COLO668 (cell line): ENCODE results near the gene SNX25.

Source experiments
- DNase-seq: peaks from one replicate; lab custom pipeline; 2025; ENCODE audit not compliant: unreplicated experiment; lab: John Stamatoyannopoulos, UW

Gene SNX25

DNA sequence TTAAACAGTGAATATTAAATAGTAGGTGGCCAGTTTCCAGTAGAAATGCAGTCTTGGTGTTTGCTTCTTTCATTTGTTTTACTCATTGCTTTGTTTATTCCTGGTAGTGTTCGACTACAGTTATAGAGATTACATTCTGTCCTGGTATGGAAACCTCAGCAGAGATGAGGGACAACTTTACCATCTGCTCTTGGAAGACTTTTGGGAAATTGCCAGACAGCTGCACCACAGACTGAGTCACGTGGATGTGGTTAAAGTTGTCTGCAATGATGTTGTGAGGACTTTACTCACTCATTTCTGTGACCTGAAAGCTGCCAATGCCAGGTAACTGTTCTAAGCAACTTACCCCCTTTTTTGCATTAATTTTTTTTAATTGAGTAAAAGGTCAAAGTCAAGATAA lies 49.3 kb downstream of the SNX25 start:
- peak; percentile 27 for DNase-seq

DNA sequence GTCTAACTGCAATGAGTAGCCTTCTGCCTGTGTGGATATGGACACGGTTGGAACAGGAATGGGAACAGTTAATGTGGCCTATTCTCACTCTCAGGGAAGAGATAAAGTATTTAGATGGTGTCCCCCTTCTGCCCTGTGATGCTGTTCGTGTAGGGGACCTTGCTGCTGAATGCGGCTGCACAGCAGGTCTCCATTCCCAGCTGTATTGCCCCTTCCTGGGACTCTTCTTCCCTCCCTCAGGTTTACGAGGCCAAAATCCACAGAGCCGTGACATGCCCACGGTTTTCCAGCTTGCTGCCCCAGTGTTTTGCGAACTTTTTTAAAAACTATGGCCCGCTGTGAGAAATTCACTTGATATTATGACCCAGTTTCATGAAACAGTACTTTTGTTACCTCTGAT lies 50.3 kb downstream of the SNX25 start:
- no peak for DNase-seq

DNA sequence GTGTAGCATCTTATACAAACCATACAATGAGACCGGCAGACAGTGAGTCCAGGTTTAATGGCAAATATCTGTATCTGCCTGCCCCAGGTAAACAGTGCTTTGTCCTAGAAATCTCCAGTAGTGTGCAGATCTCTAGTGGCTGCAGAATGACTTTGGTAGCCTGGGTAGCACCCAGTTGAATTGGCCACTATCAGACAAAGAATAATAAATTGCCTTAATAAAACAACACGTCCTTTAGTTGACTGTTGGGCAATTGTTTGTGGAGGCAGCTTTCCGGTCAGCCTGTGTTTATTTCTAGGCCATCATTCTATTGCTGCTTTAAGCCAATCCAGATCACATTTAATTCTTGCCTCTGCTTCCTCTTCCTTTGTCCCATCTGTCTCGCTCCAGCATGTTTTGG lies 52.5 kb downstream of the SNX25 start:
- DNase-seq: no peak

DNA sequence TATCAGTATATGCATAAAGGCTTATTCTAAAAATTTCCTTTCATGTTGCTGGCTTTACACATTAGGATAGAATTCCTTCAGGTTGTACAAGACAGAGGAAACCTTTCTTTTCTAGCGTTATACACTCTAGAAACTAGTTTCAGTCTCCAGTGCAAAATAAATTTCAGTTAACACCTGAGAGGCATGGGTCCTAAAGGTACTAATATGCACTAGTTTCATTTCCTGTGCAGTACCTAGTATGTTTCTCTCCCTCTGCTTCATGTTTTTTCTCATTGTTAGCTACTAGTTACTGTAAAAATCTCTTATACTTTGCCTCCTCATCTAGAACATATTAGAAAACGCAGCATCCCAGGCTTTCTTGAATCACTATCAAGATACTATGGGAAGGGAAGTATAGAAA lies 54.0 kb downstream of the SNX25 start:
- DNase-seq: no peak

DNA sequence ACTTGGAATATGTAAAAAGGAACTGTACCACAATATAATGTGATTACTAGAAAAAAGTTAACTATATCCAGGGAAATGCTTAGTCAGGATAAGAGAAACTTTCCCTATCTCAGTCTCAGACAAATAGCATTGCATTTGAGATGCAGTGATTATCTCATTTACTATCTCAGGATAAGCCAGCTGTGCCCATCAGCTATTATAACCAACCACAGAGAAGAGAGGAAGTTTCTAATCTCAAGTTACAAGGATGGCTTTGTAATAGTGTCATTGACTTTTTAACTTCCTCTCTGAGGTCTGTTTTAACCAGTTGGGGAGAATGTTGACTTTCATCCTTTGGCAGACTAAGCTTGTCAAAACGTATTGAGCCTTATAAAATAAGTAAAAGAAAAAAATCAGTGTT lies 56.5 kb downstream of the SNX25 start:
- no peak for DNase-seq

DNA sequence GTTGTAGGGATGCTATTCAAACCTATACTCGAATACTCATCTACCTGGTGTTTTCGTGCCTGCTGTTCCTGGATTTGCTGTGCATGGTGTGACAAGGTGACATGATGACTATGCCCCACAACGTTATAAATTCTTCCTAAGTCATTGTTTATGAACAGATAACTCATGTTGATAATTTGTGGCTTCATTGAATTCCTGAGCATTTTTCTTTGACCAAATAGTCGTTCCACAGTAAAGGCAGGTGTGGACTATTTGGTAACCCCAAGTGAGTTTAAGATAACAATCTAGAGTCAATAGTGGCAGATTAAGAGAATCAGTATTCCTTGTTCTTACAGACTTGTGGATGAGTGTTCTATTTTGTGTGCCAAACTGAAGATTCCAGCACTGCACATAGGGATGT lies 59.9 kb downstream of the SNX25 start:
- no peak for DNase-seq

DNA sequence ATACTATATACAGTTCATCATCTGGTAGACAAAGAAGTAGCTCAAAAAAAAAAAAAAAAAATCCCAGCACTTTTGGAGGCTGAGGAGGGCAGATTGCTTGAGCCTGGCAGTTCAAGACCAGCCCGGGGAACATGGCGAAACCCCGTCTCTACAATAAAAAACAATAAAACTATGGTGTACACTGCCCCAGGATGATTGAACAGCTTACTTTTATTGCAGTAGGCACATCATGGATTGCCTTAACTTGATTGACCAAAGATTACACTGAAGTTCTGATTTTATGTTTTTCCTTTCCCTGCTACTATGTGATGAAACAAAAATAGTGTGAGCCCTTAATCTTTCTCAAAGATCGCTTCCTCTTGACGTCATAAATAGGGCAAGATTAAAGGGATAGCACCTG lies 60.6 kb downstream of the SNX25 start:
- DNase-seq: no peak

DNA sequence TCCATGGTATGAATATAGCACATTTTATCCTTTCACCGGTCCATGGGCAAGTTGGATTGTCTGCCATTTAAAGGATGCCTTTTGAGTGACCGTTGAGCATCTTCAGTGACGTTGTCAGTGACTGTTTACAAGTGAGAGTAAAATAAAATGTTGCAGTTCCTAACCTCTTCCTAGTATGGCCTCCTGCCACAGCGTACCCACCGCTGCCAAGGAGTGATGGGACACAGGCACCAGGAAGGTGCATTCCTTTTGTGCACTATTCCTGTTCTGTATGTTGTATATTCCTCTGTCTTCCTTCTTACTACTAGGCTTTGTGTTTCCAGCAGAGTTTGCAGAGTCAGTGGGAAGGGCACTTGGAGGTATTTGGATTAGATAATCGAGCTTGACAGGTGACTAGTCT lies 61.5 kb downstream of the SNX25 start:
- no peak for DNase-seq

DNA sequence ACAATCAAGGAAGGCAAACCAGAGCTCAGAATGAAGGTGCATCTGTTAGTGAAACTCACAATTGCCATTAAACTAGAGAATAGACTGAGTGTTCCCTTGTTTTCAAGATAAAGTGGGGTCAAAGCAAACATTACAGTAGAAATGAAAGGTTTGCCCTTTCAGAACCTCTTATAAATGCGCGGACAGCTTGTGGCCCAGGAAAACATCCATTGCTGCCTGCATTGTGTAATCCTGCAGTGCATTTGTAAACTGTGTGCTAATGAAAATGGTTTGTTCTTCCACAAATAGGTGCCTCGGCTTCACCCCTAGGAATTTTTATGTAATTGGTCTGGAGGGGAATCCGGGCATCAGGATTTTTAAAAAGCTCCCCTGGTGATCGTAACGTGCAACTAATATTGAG lies 62.8 kb downstream of the SNX25 start:
- no peak for DNase-seq

DNA sequence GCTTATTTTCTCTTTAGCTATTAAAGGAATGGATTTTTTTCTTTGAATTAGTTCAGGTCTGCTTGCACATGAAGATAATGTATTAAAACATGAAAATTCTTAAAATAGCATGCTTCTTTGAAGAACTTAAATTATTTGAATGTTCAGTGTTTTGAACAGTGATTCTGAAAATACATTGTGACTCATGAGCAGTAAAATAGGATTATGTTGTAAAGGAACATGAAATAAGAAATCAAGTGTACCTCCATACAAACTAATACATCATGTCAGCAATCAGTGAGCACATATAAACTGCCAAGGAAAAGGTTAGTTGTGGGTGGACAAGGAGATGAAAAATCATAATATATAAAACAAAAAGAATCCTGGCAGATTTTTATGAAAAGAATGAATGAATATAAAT lies 66.1 kb downstream of the SNX25 start:
- no peak for DNase-seq

DNA sequence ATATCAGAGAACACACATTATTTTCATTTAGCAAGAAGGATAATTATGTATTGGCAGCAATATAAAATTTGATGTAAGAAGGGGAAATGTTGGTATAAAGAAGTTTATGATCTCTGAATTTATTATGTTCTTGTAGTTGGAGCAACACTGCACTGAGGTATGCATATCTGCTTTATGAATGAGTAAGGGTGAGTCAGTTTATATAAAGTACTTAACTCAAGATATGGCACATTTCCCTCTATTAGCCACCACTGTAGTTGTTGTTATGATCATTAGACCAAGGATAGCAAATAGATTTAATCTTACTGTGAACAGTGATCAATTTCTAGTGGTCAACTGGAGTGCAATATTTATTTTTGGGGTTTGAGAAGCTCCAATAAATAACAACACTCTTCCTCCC lies 66.6 kb downstream of the SNX25 start:
- DNase-seq: no peak

DNA sequence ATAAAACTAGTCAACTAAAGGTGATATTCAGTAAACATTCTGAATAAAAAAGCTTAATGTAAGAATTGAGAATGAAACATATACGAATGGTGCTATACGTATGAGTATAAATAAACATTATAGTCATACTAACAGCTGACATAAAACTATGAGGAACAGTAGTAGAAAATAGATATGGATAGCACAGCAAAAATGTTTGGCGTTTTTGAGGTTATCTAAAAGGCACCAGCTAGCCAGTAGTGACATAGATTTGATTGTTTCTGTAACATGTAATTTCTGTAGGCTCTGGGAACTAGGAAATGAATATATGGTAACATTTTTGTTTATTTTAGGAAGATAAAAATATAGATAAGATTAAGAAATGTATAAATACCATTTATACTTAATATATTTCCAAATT lies 69.3 kb downstream of the SNX25 start:
- no peak for DNase-seq

DNA sequence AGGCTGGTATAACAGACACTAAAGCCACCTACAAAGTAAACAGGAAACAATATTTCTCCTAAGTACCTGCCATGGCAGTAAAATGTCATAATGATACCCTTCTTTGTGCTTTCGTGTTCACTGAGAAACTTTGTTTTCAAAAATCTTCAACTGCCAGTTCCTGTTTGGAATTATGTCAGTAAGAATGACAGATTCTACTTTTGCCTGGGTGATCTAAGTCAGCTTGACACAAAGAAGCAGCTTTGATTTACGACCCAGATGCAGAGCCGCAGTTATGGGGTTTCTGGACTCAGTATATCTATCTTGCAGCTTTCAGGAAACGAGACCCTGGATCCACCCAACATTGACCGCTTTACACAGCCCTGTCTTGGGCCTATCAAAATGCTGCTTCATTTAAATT lies 71.2 kb downstream of the SNX25 start:
- DNase-seq: no peak

DNA sequence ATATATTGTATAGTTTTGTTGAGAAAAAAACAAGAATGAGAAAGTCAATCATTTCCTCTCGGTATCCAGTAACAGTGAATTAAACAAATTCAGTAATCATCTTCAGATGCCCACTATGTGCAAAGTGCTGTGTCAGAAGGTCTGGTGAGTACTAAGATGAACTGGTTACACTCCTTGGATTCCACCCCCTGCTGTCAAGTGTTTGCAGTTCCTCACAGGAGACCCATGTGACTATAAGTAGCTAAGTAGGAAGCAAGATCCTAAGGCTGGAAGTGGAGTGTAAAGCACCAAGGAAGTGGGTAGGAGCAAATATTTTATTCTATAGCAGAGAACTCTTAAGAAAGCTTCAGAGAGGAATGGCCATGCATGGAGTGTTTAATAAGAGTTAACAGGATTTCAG lies 73.6 kb downstream of the SNX25 start:
- DNase-seq: no peak

DNA sequence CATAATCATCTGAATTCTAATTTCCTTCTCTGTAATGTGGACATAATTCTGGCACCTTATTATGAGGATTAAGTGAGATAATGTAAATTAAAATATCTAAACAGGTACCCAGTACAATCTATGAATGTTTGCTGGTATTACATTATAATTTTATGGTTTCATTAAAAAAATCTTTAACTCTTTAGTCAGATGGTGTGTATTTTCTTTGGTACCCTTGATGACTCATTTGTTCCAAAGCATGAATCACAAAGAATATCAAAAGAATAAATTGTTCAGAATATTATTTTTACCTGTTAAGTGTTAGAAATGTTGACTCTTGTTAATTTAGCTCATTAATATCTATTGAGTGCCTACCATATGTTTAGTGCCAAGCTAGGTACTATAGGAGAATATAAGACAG lies 74.3 kb downstream of the SNX25 start:
- DNase-seq: no peak

DNA sequence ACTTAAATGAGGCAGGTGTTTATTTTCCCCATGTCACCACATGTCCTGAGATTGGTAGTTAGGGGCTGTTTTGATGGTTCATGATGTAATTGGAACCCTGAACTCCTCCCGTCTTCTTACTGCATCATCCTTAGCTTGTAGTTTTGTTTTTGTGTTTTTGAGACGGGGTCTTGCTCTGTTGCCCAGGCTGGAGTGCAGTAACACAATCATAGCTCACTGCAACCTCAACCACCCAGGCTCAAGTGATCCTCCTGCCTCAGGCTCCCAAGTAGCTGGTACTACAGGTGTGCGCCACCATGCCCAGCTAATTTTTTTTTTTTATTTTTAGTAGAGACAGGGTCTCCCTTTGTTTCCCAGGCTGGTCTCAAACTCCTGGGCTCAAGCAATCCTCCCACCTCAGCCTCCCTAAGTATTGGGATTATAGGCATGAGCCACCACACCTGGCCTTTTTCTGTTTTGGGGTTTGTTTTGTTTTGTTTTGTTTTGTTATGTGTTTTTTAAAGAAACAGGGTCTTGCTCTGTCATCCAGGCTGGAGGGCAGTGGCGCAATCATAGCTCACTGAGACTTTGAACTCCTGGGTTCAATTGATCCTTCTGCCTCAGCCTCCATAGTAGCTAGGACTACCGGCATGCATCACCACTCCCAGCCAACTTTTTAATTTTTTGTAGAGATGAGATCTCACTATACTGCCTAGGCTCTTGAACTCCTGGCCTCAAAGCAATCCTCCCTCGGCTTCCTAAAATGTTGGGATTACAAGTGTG lies 76.4 kb downstream of the SNX25 start:
- DNase-seq: no peak

DNA sequence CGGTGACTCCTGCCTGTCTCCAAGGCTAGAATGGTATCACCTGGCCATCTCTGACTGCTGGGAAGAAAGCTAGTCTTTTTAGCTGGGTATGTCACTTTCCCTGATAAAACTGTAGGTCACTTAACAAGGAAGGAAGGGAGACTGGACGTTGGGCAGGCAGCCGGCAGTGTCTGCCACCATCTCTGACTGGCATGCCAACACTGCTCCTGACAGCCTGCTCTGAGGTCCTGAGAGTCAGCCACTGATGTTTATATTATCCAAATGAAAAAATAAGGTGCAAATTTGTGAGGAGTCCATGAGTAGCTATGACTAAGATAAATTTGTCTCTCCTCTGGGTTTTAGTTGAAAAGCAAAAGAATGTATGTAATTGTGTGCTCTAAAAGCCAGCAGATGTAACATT lies 77.2 kb downstream of the SNX25 start:
- no peak for DNase-seq

DNA sequence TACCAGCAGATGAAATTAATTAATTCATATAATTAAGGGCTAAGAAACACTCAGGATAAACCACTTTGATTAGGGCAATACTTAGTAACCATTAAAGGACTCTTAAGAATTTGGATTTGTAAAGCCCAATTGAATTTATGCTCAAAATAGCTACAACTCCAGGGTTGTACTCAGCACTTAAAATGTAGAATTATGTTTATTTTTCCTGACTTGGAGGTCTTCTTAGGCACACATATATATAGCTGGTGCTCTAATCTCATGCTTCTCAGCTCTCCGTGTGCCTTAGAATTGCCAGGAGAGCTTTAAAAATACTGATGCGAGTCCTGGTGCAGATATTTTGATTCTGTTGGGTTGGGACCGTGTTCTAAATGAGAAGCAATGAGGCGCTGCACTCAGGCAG lies 77.6 kb downstream of the SNX25 start:
- DNase-seq: no peak

DNA sequence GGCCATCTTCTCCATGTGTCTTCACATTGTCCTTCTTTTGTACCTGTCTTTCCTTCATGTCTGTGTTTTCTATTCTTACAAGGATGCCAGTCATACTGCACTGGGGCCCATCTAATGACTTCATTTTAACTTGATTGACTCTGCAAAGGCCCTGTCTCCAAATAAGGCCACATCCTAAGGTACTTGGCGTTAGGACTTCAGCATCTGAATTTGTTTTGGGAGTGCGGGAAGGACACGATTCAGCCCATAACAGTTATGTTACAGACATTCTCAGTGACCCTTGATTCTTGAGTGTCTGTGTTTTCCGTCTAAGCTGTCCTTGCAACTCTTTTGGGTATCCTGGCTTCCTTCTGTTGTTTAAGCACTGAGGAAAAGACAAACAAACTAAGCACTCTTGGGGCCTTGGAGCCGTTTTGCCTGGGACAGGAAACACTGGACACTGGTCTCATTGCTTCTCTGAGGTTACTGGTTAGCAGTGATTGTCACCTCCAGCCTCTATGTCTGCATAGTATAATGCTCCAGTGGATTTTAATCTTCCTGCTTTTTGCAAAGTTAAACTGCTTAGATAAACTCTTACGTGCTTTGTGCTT lies 80.7 kb downstream of the SNX25 start:
- DNase-seq: no peak

DNA sequence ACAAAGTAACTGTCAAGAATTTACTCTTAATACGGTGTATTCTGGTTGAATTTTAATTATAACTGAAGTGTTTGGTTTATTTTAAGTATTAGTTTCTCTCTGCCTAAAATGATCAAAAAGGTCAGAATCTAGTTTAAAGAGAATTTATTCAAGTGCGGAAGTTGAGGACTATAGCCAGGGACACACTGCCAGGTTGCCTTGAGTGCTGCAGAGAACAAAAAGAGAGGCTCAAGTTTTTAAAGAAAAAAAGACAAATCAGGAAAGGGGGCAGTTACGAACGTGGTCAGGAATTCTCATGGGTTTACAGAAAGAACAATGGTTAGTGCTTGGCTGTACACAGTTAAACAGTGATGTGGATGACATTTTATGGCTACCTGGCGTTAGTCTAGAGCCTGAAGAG lies 81.3 kb downstream of the SNX25 start:
- DNase-seq: no peak

DNA sequence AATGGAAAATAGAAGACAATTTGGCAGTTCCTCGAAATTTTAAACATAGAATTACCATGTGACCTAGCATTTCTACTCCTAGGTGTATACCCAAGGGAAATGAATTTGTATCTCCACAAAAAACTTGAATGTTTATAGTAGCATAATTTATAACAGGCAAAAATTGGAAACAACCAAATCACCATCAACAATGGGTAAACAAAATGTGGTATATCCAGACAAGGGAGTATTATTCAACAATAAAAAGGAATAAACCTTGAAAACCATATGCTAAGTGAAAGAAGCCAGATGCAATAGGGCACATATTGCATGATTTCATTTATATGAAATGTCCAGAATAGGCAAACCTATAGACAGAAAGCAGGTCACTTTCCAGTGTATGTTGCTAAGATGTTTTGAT lies 83.8 kb downstream of the SNX25 start:
- no peak for DNase-seq

DNA sequence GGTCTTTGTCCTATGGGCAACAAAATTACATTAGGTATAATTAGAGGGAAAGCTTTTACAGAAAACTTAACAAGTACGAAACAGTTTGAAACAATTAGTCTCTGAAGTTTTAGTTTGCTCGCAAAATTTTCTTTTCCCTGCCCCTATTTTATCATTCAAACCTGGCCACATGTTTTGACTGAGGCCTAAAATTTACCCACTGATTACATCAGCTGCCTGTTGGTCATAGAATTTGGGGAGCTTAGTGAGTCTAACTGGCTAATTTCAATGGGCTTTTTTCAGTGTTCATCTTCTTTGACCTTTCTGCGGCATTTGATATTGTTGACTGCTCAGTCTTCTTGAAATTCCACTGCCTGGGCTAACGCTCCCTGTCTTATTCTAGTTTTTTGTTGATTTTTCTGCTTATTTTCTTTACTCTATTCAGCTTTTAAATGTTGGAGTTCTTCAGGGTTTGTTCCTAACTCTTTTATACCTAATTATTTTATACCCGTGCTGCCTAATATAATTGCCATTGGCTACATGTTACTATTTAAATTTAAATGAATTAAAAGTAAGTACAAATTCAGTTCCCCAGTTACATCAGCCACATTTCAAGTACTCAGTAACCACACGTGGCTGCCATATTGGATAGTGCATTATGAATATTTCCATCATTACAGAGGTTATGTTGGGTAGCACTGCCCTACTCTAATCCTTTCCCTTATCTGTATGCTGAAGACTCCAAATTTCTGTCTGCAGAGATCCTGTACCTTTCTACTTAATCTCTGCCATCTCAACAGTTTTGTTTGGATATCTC lies 87.5 kb downstream of the SNX25 start:
- DNase-seq: no peak
